ENCODE results near the gene TMEM209.
"Not testable (repeated sequence)": the region's sequence is repeated elsewhere in the genome, so short reads cannot be mapped to it uniquely, and the experiment has no call there.

TMEM209 gene

DNA sequence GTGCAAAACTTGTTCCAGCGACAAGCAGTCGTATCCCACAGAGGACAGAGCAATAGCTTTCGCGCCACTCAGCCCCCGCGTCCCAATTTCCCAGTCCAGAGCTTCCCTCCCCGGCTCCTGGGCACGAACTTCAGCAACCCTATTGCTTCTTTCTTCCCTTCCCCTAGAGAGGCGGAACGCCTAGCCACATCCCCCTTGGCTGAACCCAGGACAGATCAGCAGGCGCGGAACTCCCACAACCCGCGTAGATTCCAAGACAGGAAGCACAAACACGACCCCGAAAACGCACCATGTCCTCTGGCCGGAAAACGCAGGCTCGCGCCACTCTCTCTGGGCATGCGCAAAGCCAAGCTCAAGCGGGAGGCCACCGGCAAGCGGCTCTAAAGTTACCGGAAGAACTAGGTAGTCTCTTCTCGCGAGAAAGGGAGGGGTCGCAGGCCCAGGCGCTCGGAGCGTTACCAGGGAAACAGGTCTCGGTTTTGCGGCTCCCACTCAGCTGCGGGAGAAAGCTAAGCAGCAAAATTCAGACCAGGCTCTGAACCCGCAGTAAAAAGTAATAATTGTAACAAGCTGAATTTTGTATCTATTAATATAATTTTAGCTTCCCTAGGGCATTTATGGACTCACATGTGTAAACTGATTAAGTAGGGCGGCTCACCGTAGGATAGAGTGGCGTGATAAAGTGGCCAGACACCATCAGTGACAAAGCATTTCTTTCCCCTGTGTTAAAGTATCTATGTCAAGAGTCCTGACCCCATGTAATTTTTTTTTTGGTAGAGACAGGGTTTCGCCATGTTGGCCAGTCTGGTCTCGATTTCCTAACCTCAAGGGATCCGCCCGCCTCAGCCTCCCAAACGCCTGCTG, at the start of gene TMEM209:
TMEM209 (minus strand) TSS at position 323 of the 864 bp plus-strand sequence; CDS start at position 292, 31 bp downstream.
- Mint-ChIP-seq H3K9me3 (no peaks in the 10 kb centered on the region), H3K27me3 (no peaks in the 10 kb centered on the region), H3K4me1 (peaks cover 34% of the 10 kb centered on the region), H3K27ac (peak within 1 kb of the TSS; percentile 100), H3K4me3 (peak within 1 kb of the TSS; percentile 100)
- peak; percentile 92 to 96 for DNase-seq
- peak; percentile 99 for ATAC-seq

- Mint-ChIP-seq H3K27me3 (no peaks in the 10 kb centered on the region), H3K27ac (no peak overlapping the region), H3K9me3 (peaks cover 12 to 23% of the 10 kb centered on the region in 2 donors), H3K4me1 (no peaks in the 10 kb centered on the region), H3K4me3 (no peak overlapping the region)
- ATAC-seq (no peak), DNase-seq (no peak)
Observed at GRCh38 chr7:130254555-130254954, 49.3 kb upstream of the TMEM209 start.

- not testable (repeated sequence) for H3K27me3 Mint-ChIP-seq, DNase-seq, H3K4me1 Mint-ChIP-seq, ATAC-seq, H3K27ac Mint-ChIP-seq, H3K4me3 Mint-ChIP-seq
- peaks cover 16 to 23% of the 10 kb centered on the region in 2 donors for H3K9me3 Mint-ChIP-seq
Observed at GRCh38 chr7:130249626-130250025, 44.4 kb upstream of the TMEM209 start.

- DNase-seq, H3K4me3 Mint-ChIP-seq, H3K4me1 Mint-ChIP-seq, H3K27ac Mint-ChIP-seq, H3K27me3 Mint-ChIP-seq, ATAC-seq: not testable (repeated sequence)
- H3K9me3 Mint-ChIP-seq: peaks cover 19 to 20% of the 10 kb centered on the region in 2 donors
Observed at GRCh38 chr7:130248842-130249241, 43.6 kb upstream of the TMEM209 start.

DNA sequence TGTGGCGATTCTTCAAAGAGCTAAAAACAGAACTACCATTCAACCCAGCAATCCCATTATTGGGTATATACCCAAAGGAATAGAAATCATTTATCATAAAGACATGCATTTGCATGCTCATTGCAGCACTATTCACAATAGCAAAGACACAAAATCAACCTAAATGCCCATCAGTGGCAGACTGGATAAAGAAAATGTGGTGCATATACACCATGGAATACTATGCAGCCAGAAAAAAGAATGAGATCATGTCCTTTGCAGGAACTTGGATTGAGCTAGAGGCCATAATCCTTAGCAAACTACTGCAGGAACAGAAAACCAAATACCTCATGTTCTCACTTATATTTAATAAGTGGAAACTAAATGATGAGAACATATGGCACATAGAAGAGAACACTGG, 41.3 kb upstream of the TMEM209 start:
- not testable (repeated sequence) for H3K27me3 Mint-ChIP-seq, H3K4me3 Mint-ChIP-seq, ATAC-seq, DNase-seq, H3K27ac Mint-ChIP-seq
- Mint-ChIP-seq H3K9me3 (peaks cover 0 to 15% of the 10 kb centered on the region in 2 donors), H3K4me1 (peaks cover 20% of the 10 kb centered on the region)

- Mint-ChIP-seq H3K4me1 (peaks cover 20% of the 10 kb centered on the region), H3K9me3 (peaks cover 0 to 15% of the 10 kb centered on the region in 2 donors)
- not testable (repeated sequence) for H3K4me3 Mint-ChIP-seq, H3K27me3 Mint-ChIP-seq, DNase-seq, ATAC-seq, H3K27ac Mint-ChIP-seq
Observed at GRCh38 chr7:130243486-130243885, 38.3 kb upstream of the TMEM209 start.

DNA sequence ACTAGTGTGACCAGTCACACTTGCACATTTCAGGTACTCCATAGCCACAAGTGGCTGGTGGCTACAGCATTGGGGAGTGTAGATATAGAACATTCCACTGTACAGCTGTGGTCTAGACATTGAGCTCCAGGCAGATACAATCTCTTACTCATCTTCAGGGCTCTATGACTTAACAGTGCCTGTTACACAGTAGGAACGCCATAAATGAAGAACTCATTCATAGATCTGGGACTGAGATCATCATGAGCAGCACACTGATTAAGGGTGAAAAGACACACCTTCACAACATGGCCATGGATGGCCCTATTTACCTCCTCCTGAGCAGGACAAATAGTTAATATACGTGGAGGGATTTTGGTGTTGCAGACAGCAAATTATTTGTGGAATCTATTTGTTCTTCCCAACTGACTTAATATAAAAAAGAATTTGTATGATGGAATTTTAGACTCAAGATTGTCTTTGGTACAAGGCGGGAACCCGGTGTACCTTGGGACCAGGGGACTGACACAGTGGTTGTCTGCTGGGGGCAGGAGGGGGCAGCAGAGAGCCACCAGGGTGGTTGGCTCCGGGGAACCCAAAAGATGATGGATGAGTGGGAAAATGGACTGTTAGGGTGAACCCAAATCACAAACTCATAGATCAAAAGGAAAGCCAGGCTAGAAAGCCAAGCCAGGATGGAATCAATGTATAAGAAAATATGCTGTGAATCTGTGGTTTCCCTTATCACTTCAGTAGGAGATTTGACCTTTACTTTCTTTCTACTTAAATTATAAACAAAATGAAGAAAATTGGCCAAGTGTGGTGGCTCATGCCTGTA, 37.2 kb upstream of the TMEM209 start:
- Mint-ChIP-seq H3K27me3 (no peaks in the 10 kb centered on the region), H3K9me3 (peaks cover 0 to 15% of the 10 kb centered on the region in 2 donors), H3K27ac (no peak overlapping the region), H3K4me1 (peaks cover 20% of the 10 kb centered on the region), H3K4me3 (peak overlapping the region; percentile 10 to 14)
- ATAC-seq (peak; percentile 85), DNase-seq (peak; percentile 55 to 59)

GRCh38 chr7:130240240-130240639, 35.0 kb upstream of the TMEM209 start:
- Mint-ChIP-seq H3K27ac (no peak overlapping the region), H3K27me3 (no peaks in the 10 kb centered on the region), H3K9me3 (peaks cover 0 to 15% of the 10 kb centered on the region in 2 donors), H3K4me3 (no peak overlapping the region), H3K4me1 (peaks cover 20% of the 10 kb centered on the region)
- no peak for ATAC-seq
- DNase-seq: no peak

DNA sequence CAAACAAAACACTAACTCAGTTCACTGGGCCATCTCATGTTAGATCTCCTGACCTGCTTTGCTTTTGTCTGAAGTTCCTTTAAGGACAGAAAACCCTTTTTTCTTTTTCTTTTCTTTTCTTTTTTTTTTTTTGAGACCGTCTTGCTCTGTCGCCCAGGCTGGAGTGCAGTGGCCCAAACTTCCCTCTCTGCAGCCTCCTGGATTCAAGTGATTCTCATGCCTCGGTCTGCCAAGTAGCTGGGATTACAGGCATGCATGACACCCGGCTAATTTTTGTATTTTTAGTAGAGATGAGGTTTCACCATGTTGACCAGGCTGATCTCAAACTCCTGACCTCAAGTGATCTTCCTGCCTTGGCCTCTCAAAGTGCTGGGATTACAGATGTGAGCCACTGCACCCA, 31.2 kb upstream of the TMEM209 start:
- not testable (repeated sequence) for H3K27ac Mint-ChIP-seq, DNase-seq, ATAC-seq, H3K4me1 Mint-ChIP-seq, H3K9me3 Mint-ChIP-seq, H3K4me3 Mint-ChIP-seq, H3K27me3 Mint-ChIP-seq

GRCh38 chr7:130234078-130234477, 28.9 kb upstream of the TMEM209 start:
- H3K27ac Mint-ChIP-seq: no peak overlapping the region
- H3K4me1 Mint-ChIP-seq: no peaks in the 10 kb centered on the region
- no peak overlapping the region for H3K4me3 Mint-ChIP-seq
- no peaks in the 10 kb centered on the region for H3K9me3 Mint-ChIP-seq
- ATAC-seq (no peak), DNase-seq (no peak)
- no peaks in the 10 kb centered on the region for H3K27me3 Mint-ChIP-seq

- no peak overlapping the region for H3K27ac Mint-ChIP-seq
Observed at GRCh38 chr7:130232209-130232608, 27.0 kb upstream of the TMEM209 start.

GRCh38 chr7:130231792-130232191, 26.6 kb upstream of the TMEM209 start:
- Mint-ChIP-seq H3K9me3 (no peaks in the 10 kb centered on the region), H3K27me3 (no peaks in the 10 kb centered on the region), H3K4me3 (no peak overlapping the region), H3K4me1 (no peaks in the 10 kb centered on the region), H3K27ac (no peak overlapping the region)
- DNase-seq (no peak), ATAC-seq (no peak)

More at GRCh38 chr7:130232209-130232608, 27.0 kb upstream of the TMEM209 start:
- ATAC-seq: no peak
- no peak for DNase-seq
- no peaks in the 10 kb centered on the region for H3K27me3 Mint-ChIP-seq
- H3K4me1 Mint-ChIP-seq: no peaks in the 10 kb centered on the region
- no peak overlapping the region for H3K4me3 Mint-ChIP-seq
- H3K9me3 Mint-ChIP-seq: no peaks in the 10 kb centered on the region

- H3K9me3 Mint-ChIP-seq, H3K4me1 Mint-ChIP-seq, ATAC-seq, DNase-seq, H3K4me3 Mint-ChIP-seq, H3K27ac Mint-ChIP-seq, H3K27me3 Mint-ChIP-seq: not testable (repeated sequence)
Observed at GRCh38 chr7:130229981-130230380, 24.8 kb upstream of the TMEM209 start.

DNA sequence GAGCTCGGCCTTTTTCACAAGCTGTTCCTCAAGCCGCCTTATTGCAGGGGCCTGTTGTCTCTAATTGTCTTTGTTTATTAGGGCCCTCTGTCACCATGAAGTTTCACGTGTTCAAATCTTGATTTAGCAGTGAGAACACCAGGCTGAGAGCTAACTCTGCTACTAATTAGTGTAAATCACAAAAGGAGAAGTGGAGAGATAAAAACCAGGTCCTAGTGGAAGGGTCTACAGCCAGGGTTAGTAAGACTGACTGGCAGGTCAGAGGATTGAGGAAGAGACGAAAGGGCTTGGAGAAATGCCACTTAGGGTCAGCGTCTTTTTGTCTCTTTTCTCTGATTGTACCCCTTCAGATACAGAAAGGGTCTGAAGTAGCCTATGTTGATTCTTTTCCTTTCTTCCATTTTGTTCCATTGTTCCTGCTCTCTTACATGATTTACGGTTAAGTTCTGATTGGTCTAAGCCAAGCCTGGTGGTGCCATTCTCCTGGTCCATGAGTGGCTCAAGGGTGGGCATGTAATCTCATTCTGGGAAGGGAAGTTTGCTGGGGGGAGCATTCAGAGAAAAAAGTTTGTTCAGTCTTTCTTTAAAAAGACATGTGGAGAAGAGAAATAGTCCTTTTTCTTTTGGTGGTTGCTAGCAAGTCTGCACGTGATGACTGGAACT, 23.8 kb upstream of the TMEM209 start:
- H3K27me3 Mint-ChIP-seq: no peaks in the 10 kb centered on the region
- H3K4me1 Mint-ChIP-seq: no peaks in the 10 kb centered on the region
- no peak overlapping the region for H3K27ac Mint-ChIP-seq
- DNase-seq: no peak
- H3K9me3 Mint-ChIP-seq: no peaks in the 10 kb centered on the region
- ATAC-seq: no peak
- H3K4me3 Mint-ChIP-seq: no peak overlapping the region

DNA sequence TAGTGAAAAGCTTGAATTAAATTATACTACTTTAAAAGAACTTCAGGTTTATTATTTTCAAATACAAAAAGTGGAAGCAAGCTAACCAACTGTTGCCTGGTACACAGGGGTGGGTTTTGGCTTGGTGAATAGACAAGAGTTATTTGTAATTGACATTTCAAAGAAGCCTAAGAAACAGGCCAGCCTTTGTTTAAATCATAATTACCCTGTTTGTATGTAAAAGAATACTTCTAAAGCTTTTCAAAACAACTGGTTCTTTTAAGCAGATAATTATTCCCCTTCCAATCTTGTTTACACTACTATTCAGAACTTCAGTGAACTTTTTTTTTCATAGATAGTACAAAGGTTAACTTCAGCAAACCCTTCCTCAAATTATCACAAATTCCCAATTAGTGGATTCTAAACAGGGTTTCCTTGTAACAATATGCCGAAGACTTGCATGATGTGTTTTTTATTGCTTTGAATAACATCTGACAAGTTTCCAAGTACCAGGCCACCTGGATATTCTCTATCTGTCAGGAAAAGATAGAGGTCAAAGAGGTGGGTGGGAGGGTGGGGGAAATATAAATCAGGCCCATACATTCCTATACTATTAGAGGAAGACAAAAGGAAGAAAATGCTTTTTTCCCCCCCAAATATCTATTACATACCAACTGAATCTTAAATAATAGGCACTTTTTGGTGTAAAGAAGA, 22.8 kb upstream of the TMEM209 start:
- H3K27me3 Mint-ChIP-seq: no peaks in the 10 kb centered on the region
- no peaks in the 10 kb centered on the region for H3K9me3 Mint-ChIP-seq
- H3K4me3 Mint-ChIP-seq: no peak overlapping the region
- no peaks in the 10 kb centered on the region for H3K4me1 Mint-ChIP-seq
- H3K27ac Mint-ChIP-seq: no peak overlapping the region
- no peak for DNase-seq
- ATAC-seq: no peak

All from stimulated activated naive CD8-positive, alpha-beta T cell treated with anti-CD3 and anti-CD28 coated beads, Interleukin-15, amount 100 ng/mL, for 72 hours (primary cell).